Gastrocnemius medialis (tissue), 4 donors: Measurements from ENCODE around the gene UPF3A.

ENCODE experiments used
- POLR2A ChIP-seq, 2 donors: fragments of 450-650 bp; IDR thresholded peaks; one replicate each; pipeline ENCODE4 v1.6.1; 2017; ENCODE audit warnings: antibody characterized with exemption in 2 of 2, mild to moderate bottlenecking in 2 of 2, moderate library complexity in 2 of 2
- TF ChIP-seq, protein P1 (sequence below), 5 experiments: fragments of 450-650 bp in 3 of 5; fragments of 200-600 bp in 2 of 5; sonication (generic) in 2 of 5; IDR thresholded peaks in 4 of 5; conservative IDR thresholded peaks in 1 of 5; 1 replicate in 4 of 5; 2 replicates in 1 of 5; pipeline ENCODE4 v1.5.1; 2016 to 2019; ENCODE audit warnings: antibody characterized with exemption in 5 of 5, mild to moderate bottlenecking in 3 of 5, moderate library complexity in 3 of 5

DNA sequence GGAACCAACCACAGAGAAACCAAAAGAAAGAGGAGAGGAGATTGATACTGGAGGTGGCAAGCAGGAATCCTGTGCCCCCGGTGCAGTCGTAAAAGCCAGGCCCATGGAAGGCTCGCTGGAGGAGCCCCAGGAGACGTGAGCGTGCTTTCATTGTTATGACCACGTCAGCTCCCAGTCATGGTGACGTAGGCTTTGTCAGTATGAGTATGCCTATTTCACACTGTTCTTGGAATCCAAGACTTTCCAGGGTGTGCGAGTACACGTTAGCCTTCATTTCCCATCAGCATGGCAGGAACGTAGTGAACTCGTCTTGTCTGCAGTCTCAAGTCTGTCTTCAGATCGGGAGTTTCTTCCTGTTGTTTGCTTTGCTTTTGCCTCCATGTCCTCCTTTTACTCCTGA is 17.5 kb downstream of the UPF3A start:
- no peak for TF ChIP-seq POLR2A (IDR thresholded peaks at IDR 0.05)
- TF ChIP-seq, protein P1, sequence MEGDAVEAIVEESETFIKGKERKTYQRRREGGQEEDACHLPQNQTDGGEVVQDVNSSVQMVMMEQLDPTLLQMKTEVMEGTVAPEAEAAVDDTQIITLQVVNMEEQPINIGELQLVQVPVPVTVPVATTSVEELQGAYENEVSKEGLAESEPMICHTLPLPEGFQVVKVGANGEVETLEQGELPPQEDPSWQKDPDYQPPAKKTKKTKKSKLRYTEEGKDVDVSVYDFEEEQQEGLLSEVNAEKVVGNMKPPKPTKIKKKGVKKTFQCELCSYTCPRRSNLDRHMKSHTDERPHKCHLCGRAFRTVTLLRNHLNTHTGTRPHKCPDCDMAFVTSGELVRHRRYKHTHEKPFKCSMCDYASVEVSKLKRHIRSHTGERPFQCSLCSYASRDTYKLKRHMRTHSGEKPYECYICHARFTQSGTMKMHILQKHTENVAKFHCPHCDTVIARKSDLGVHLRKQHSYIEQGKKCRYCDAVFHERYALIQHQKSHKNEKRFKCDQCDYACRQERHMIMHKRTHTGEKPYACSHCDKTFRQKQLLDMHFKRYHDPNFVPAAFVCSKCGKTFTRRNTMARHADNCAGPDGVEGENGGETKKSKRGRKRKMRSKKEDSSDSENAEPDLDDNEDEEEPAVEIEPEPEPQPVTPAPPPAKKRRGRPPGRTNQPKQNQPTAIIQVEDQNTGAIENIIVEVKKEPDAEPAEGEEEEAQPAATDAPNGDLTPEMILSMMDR (IDR thresholded peaks at IDR 0.05 in 4 of 5, conservative IDR thresholded peaks at IDR 0.05 in 1 of 5), result no peak
